IPS DF 6.9 (cell line): Measurements from ENCODE around the gene FGGY.

Experiments used
- DNase-seq: peaks from one replicate; pipeline ENCODE4 v3.0.0-alpha.2; 2013; ENCODE audit warnings: low read depth, low spot score
- H3K27ac ChIP-seq: one replicate; pipeline ENCODE4 v1.5.1; 2013; ENCODE audit warnings: low read length, control low read depth
- H3K27me3 ChIP-seq: 2 replicates; pipeline ENCODE4 v1.6.1; 2013; ENCODE audit warnings: mild to moderate bottlenecking, low read length; ENCODE audit not compliant: control insufficient read depth, insufficient read depth
- H3K36me3 ChIP-seq: 2 replicates; pipeline ENCODE4 v1.6.1; 2013; ENCODE audit warnings: low read length; ENCODE audit not compliant: control insufficient read depth, insufficient read depth
- H3K4me1 ChIP-seq: 2 replicates; pipeline ENCODE4 v1.6.1; 2013; ENCODE audit warnings: low read length; ENCODE audit not compliant: control insufficient read depth, insufficient read depth
- H3K4me3 ChIP-seq: 2 replicates; pipeline ENCODE4 v1.5.1; 2013; ENCODE audit warnings: mild to moderate bottlenecking, low read length
- H3K9me3 ChIP-seq: 2 replicates; pipeline ENCODE4 v1.6.1; 2013; ENCODE audit warnings: low read length, inconsistent platforms; ENCODE audit not compliant: control insufficient read depth, insufficient read depth
- WGBS: extraction: QIAGEN DNeasy Blood & Tissue Kit; methylation state at CpG from one replicate; pipeline ENCODE4 v1.1.7; 2013; ENCODE audit warnings: mixed read lengths, missing lambda C conversion rate; ENCODE audit not compliant: insufficient read length, insufficient coverage; 5-methylcytosine and 5-hydroxymethylcytosine counted together

Gene FGGY

GRCh38 chr1:59315529-59316463 is 18.9 kb downstream of the FGGY start:
- Histone ChIP-seq H3K4me3 (no peak overlapping the region), H3K4me1 (0 out of 2 replicates have a peak, but pooled peaks cover 1% of the 10 kb centered on the region), H3K27ac (no peak overlapping the region), H3K27me3 (no peaks in the 10 kb centered on the region), H3K36me3 (no peaks in the 10 kb centered on the region), H3K9me3 (no peaks in the 10 kb centered on the region)
- no CpG with 5 or more reads among the region's 7 CpGs for WGBS
- no peak for DNase-seq

DNA sequence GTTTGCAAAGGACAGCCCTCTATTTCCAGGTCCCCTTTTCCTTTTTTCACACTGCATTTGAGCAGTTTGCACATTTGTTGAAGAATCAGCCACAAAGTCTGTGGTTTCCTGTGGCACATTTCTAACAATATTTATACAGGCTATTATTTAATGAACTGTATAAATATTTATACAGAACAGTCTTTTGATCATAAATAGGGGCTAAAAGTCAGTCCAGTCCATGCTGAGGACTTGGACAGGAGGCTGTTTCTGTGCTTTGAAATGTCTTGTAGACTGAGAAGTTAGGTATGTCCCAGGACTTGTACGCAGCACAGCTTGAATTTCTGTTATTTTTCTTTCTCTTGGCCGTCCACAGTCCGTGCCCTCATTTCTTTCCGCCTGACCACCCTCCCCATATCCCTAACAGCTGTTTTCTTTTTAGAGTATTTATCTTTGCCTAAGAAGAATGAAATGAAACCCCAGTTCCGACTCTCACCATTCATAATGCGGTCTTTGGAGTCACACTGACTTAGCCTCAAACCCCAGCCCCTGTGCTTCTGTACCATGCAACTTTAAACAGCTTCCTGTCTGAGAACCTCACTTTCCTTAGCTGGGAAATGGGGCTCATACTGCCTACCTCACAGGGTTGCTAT is 19.7 kb downstream of the FGGY start:
- Histone ChIP-seq H3K4me3 (no peak overlapping the region), H3K4me1 (0 out of 2 replicates have a peak, but pooled peaks cover 1% of the 10 kb centered on the region), H3K9me3 (no peaks in the 10 kb centered on the region), H3K36me3 (no peaks in the 10 kb centered on the region), H3K27ac (no peak overlapping the region), H3K27me3 (no peaks in the 10 kb centered on the region)
- no CpG with 5 or more reads among the region's 6 CpGs for WGBS
- no peak for DNase-seq

GRCh38 chr1:59317343-59317742 is 20.4 kb downstream of the FGGY start:
- Histone ChIP-seq H3K4me3 (no peak overlapping the region), H3K27ac (no peak overlapping the region), H3K36me3 (no peaks in the 10 kb centered on the region), H3K4me1 (0 out of 2 replicates have a peak, but pooled peaks cover 1% of the 10 kb centered on the region), H3K9me3 (no peaks in the 10 kb centered on the region), H3K27me3 (no peaks in the 10 kb centered on the region)
- DNase-seq, result no peak
- WGBS, result no CpG with 5 or more reads among the region's 3 CpGs

GRCh38 chr1:59317780-59318179 is 20.9 kb downstream of the FGGY start:
- Histone ChIP-seq H3K27ac (no peak overlapping the region), H3K4me3 (no peak overlapping the region), H3K36me3 (no peaks in the 10 kb centered on the region), H3K27me3 (no peaks in the 10 kb centered on the region), H3K4me1 (0 out of 2 replicates have a peak, but pooled peaks cover 1% of the 10 kb centered on the region), H3K9me3 (no peaks in the 10 kb centered on the region)
- no CpG with 5 or more reads among the region's 2 CpGs for WGBS
- no peak for DNase-seq

- no CpG with 5 or more reads among the region's 6 CpGs for WGBS
- Histone ChIP-seq H3K4me3 (no peak overlapping the region), H3K27me3 (no peaks in the 10 kb centered on the region), H3K27ac (no peak overlapping the region), H3K4me1 (0 out of 2 replicates have a peak, but pooled peaks cover 1% of the 10 kb centered on the region), H3K9me3 (no peaks in the 10 kb centered on the region), H3K36me3 (no peaks in the 10 kb centered on the region)
- no peak for DNase-seq
These were observed 21.5 kb downstream of the FGGY start for GRCh38 chr1:59318271-59318860.

DNA sequence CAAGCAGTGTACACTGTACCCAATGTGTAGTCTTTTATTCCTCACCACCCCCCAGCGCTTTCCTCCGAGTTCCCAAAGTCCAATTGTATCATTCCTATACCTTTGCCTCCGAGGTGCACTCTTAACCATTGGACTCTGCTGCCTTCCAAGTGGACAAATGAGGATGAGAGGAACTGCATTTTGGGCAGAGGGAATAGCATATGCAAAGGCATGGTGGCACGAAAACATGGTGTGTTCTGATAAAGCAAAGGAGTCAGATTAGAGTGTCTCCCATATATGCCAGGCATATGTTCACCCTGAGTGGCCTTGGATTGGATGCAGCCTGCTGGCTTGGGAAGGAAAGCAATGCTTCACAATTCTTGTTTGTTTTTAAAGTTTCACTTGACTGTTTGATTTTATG is 25.5 kb downstream of the FGGY start:
- Histone ChIP-seq H3K4me1 (0 out of 2 replicates have a peak, but pooled peaks cover 1% of the 10 kb centered on the region), H3K27ac (no peak overlapping the region), H3K9me3 (no peaks in the 10 kb centered on the region), H3K27me3 (no peaks in the 10 kb centered on the region), H3K4me3 (no peak overlapping the region), H3K36me3 (no peaks in the 10 kb centered on the region)
- no CpG with 5 or more reads among the region's 4 CpGs for WGBS
- DNase-seq, result no peak

DNA sequence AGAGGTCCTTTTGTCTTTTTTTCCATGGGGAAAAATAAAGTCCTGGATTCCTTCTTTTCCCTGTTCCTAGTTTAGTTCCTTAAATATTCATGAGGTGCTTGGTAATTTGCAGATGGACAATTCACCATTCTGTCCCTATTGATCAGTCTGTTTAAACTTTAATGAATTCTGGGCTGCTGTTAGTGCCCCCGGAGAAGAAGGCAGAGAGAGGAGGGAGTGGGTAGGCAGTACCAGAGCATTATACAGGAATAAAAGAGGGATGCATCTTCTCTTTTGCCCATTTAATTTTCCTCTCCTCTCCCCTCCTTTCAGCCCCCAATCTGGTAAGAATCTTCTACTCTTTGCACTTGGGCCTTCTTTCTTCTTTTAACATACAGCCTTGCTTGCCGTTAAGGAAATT is 25.9 kb downstream of the FGGY start:
- DNase-seq, result no peak
- WGBS, result no CpG with 5 or more reads among the region's 2 CpGs
- no peak overlapping the region for H3K4me3 ChIP-seq
- no peaks in the 10 kb centered on the region for H3K36me3 ChIP-seq
- H3K4me1 ChIP-seq, result no peaks in the 10 kb centered on the region
- no peaks in the 10 kb centered on the region for H3K9me3 ChIP-seq
- H3K27ac ChIP-seq, result no peak overlapping the region
- H3K27me3 ChIP-seq, result no peaks in the 10 kb centered on the region

DNA sequence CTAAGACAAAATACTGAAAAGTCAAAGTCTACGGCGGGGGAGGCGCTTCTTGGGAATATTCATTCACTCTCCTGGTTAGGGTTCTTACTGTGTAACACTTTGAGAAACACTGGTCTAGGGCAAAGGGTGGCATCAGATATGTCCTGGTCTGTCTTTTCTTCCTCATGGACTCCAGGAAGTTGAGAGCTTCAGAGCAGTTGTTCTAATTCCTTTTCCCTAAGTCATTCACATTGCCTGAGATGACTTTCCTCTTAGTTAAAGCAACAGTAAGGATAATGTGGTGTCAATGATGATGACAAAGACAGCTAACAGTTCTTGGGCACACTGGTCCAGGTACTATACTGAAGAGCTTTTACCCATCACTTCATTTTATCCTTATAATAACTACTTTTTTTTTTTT is 27.0 kb downstream of the FGGY start:
- no peaks in the 10 kb centered on the region for H3K4me1 ChIP-seq
- H3K27me3 ChIP-seq, result no peaks in the 10 kb centered on the region
- no peaks in the 10 kb centered on the region for H3K36me3 ChIP-seq
- WGBS, result no CpG with 5 or more reads among the region's 3 CpGs
- no peak overlapping the region for H3K4me3 ChIP-seq
- DNase-seq, result no peak
- no peak overlapping the region for H3K27ac ChIP-seq
- no peaks in the 10 kb centered on the region for H3K9me3 ChIP-seq

DNA sequence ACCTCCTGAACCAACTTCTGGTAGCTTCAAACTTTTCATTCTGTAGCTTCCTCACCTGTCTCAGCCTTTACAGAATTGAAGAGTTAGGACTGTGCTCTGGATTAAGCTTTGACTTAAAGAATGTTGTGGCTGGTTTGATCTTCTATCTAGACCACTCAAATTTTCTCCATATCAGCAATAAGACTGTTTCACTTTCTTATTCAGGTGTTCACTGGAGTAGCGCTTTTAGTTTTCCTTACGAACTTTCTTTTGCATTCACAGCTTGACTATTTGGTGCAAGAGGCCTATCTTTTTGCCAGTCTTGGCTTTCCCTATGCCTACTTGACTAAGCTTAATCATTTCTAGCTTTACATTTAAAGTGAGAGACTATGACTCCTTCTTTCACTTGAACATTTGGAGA is 31.5 kb downstream of the FGGY start:
- DNase-seq, result no peak
- H3K4me1 ChIP-seq, result no peaks in the 10 kb centered on the region
- H3K27ac ChIP-seq, result no peak overlapping the region
- H3K36me3 ChIP-seq, result no peaks in the 10 kb centered on the region
- H3K27me3 ChIP-seq, result no peaks in the 10 kb centered on the region
- no peak overlapping the region for H3K4me3 ChIP-seq
- H3K9me3 ChIP-seq, result no peaks in the 10 kb centered on the region
- WGBS, result no CpG with 5 or more reads among the region's 2 CpGs

GRCh38 chr1:59329412-59330053 is 32.6 kb downstream of the FGGY start:
- Histone ChIP-seq H3K9me3 (no peaks in the 10 kb centered on the region), H3K27ac (no peak overlapping the region), H3K27me3 (no peaks in the 10 kb centered on the region), H3K4me1 (no peaks in the 10 kb centered on the region), H3K36me3 (no peaks in the 10 kb centered on the region), H3K4me3 (no peak overlapping the region)
- WGBS, result no CpG with 5 or more reads among the region's 4 CpGs
- no peak for DNase-seq
